Duodenal mucosa (tissue), 2 donors: Measurements from ENCODE around the gene TRIOBP.

ENCODE experiments used
- H3K27ac ChIP-seq: one replicate; pipeline ENCODE4 v1.7.0; 2013; ENCODE audit warnings: low read depth, low read length
- H3K27me3 ChIP-seq, 2 donors: one replicate each; pipeline ENCODE4 v1.7.0; 2013; ENCODE audit warnings: low read length in 2 of 2, control low read depth in 1 of 2; ENCODE audit not compliant: insufficient read depth in 2 of 2, control insufficient read depth in 1 of 2
- H3K36me3 ChIP-seq, 2 donors: one replicate each; pipeline ENCODE4 v1.7.0; 2013; ENCODE audit warnings: low read length in 2 of 2, control low read depth in 1 of 2; ENCODE audit not compliant: insufficient read depth in 2 of 2, control insufficient read depth in 1 of 2
- H3K4me1 ChIP-seq, 2 donors: one replicate each; pipeline ENCODE4 v1.7.0; 2013; ENCODE audit warnings: low read length in 2 of 2, control low read depth in 1 of 2; ENCODE audit not compliant: insufficient read depth in 2 of 2, control insufficient read depth in 1 of 2
- H3K4me3 ChIP-seq, 2 donors: one replicate each; pipeline ENCODE4 v1.7.0; 2013; ENCODE audit warnings: low read length in 2 of 2, low read depth in 1 of 2
- H3K9ac ChIP-seq, 2 donors: one replicate each; pipeline ENCODE4 v1.7.0; 2013; ENCODE audit warnings: low read length in 2 of 2, low read depth in 1 of 2
- H3K9me3 ChIP-seq, 2 donors: one replicate each; pipeline ENCODE4 v1.7.0; 2013; ENCODE audit warnings: low read length in 2 of 2, control low read depth in 1 of 2; ENCODE audit not compliant: control insufficient read depth in 1 of 2

Gene TRIOBP

DNA sequence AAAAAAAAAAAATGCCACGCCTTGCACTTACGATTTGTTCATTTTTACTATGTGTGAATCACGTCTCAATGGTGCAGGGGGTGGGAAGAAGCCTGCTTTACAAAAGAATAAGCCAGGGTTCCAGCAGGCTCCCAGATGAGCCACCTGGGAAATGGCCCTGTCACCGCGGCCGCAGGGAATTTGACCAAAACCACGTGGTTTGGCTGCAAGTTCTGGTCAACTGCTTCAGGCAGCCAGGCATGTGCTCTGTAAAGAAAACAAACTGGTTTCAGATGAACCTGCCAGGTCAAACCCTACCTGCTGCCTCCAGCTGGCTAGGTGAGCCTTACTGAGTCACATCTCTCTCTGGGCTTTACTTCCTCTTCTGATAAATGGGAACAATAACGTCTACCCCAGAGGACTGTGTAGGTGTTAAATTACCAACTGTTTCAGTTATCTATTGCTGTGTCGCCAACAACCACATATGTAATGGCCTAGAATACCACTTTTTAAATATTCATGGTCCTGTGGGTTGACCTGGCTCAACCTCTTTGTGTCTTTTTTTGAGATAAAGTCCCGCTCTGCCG, 80.4 kb downstream of the TRIOBP start:
- H3K27ac ChIP-seq, result no peak overlapping the region

DNA sequence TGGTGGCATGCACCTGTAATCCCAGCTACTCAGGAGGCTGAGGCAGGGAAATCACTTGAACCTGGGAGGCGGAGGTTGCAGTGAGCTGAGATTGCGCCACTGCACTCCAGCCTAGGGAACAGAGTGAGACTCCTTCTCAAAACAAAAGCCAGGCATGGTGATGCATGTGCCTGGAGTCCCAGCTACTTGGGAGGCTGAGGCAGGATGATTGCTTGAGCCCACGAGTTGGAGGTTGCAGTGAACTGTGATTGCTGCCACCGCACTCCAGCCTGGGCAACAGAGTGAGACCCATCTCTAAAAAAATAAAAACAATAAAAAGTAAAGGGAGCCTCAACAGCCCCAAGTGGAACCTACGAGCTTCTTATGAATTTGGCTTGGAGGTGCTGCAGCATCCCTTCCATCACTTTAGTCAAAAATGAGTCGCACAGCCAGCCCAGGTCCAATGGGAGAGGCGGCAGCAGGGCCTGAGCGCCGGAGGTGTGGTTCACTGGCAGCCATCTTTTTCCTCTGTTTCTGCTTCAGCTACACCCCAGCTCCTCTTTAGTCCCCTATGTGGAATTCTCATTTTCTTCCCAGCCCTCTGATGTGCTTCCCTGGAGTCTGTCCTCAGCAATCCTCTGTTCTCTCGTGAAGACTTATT, 81.6 kb downstream of the TRIOBP start:
- H3K36me3 ChIP-seq, result peaks cover 0 to 9% of the 10 kb centered on the region in 2 donors
- no peak overlapping the region for H3K4me3 ChIP-seq
- no peak overlapping the region for H3K9ac ChIP-seq

More for the DNA sequence above, 80.4 kb downstream of the TRIOBP start:
- no peak overlapping the region for H3K4me3 ChIP-seq
- no peaks in the 10 kb centered on the region for H3K9me3 ChIP-seq
- H3K4me1 ChIP-seq, result peaks cover 10% of the 10 kb centered on the region in 2 donors
- H3K9ac ChIP-seq, result no peak overlapping the region
- peaks cover 0 to under 1% of the 10 kb centered on the region in 2 donors for H3K27me3 ChIP-seq
- H3K36me3 ChIP-seq, result peaks cover 0 to 22% of the 10 kb centered on the region in 2 donors

DNA sequence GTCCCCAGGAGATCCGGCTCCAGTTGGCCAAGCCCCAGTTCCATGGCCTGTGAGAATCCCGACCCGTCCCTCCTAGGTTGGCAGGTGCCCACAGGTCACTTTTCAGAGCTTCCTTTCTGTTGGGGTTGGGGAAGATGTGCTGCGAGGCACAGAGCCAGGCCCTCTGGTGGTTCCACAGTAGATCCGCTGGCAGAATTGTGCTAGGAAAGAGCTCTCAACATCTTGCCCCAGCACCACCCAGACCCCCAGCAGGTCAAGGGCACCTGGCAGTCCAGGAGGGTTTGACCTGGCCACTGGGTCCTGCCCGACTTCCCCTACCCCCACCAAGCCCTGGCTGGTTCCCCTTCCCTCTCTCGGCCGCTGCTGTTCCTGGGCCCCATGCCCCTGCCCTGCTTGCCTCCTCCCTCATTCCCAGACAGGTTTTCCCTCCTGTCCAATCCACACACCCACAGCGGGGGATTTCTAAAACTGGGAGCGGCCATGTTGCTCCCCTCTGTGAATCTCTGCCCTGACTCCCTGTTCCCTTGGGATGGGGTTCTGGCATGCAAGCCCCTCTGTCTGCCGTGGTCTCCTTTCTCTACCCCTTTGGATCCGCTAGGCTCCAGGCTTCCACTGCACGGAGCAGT, 84.7 kb downstream of the TRIOBP start:
- Histone ChIP-seq H3K27ac (no peak overlapping the region), H3K36me3 (no peaks in the 10 kb centered on the region), H3K4me3 (no peak overlapping the region), H3K27me3 (peaks cover 0 to 3% of the 10 kb centered on the region in 2 donors), H3K9ac (no peak overlapping the region), H3K9me3 (no peaks in the 10 kb centered on the region), H3K4me1 (peaks cover 22 to 29% of the 10 kb centered on the region in 2 donors)

More for the DNA sequence above, 81.6 kb downstream of the TRIOBP start:
- Histone ChIP-seq H3K27me3 (peaks cover 0 to 3% of the 10 kb centered on the region in 2 donors), H3K27ac (no peak overlapping the region), H3K9me3 (no peaks in the 10 kb centered on the region), H3K4me1 (peaks cover 10 to 13% of the 10 kb centered on the region in 2 donors)

DNA sequence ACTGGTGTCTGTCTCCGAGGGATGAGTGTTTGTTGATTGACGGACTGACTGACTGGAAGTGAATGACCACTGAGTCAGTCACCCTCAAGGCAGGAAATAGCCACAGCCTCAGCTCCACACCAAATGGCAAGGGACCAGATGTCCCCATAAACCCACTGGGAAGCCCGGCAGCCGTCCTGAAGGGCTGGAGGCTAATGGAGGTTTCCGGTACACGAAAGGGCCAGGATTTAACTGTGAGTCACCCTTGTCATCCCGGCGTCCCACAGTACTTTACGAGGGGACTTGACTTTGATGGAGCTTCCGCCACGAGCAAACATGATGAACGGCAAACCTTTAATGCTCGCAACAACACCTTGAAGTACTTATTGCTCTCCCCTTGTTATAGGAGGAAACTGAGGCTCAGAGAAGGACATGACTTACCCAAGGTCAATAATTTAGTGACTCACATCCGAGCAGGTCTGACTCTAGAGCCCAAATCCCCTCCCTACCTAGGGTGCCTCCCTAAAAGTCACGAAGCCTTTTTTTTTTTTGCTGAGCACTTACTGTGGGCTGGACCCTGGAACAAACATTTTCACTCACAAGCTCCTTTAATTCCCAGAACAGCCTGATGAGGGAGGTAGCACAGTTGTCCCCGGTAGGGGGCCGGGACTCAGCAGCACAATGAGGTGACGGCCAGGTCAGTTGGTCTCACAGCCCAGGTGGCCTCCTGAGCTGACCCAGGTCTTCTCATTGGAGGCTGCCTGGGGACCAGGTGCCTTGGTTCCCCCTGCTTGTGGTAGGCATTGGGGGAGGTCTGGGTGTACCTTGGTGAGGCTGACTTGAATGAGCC, 85.7 kb downstream of the TRIOBP start:
- H3K36me3 ChIP-seq, result no peaks in the 10 kb centered on the region
- H3K27me3 ChIP-seq, result peaks cover 0 to 3% of the 10 kb centered on the region in 2 donors
- no peak overlapping the region for H3K27ac ChIP-seq
- H3K4me3 ChIP-seq, result no peak overlapping the region
- H3K9ac ChIP-seq, result no peak overlapping the region
- H3K4me1 ChIP-seq, result peaks cover 13 to 21% of the 10 kb centered on the region in 2 donors
- no peaks in the 10 kb centered on the region for H3K9me3 ChIP-seq

DNA sequence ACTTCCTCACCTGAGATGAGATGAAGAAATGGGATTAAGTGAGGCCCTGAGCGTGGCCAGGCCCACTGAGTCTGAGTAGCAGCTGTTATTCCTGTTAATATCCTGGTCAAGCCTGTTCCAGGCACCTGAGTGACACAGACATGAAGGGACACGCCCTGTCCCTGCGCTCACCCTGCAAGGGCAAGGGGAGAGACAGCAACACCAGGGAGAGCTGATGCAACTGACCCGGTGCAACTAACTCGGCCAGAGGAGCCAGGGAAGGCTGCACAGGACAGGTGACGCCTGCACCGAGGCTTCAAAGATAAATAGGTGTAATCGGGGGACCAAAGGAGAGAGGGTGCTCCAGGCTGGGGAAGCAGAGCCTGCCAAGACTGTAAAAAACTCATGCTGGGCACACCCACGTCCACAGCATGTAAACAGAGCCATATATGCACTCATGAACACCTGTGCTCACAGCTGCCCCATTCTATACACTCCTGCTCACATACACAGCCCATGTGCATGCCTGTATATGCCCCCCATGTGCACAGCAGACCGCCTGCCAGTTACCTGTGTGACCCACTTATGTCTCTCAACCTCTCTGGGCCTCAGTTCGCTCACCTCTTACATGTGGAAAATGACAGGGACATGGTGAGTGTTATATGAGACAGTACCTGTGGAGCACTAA, 88.1 kb downstream of the TRIOBP start:
- peak overlapping the region; percentile 5 for H3K27ac ChIP-seq
- H3K27me3 ChIP-seq, result peaks cover 0 to 3% of the 10 kb centered on the region in 2 donors
- no peaks in the 10 kb centered on the region for H3K36me3 ChIP-seq
- H3K4me1 ChIP-seq, result peaks cover 13 to 21% of the 10 kb centered on the region in 2 donors
- H3K4me3 ChIP-seq, result no peak overlapping the region
- H3K9me3 ChIP-seq, result no peaks in the 10 kb centered on the region
- no peak overlapping the region for H3K9ac ChIP-seq

DNA sequence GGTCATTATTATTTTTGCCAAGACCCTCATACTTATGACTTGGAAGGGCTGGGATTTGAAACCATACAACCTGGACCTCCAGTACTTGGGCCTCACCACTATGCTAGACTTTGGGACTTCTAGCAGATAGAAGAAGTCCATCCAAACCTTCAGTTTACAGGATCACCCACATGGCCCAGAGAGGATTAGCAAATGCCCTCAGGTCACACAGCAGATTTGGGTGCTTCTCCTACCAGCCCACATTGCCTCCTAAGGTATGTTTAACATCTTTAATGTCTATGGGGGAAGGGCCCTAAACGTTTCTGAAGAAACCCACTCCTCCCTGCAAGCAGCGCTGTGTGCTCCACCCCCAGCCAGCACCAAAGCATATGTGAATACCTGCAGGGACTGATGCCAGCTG, 93.4 kb downstream of the TRIOBP start:
- Histone ChIP-seq H3K36me3 (no peaks in the 10 kb centered on the region), H3K27me3 (no peaks in the 10 kb centered on the region), H3K27ac (no peak overlapping the region), H3K4me1 (peaks cover 3 to 7% of the 10 kb centered on the region in 2 donors), H3K9ac (no peak overlapping the region), H3K9me3 (no peaks in the 10 kb centered on the region), H3K4me3 (no peak overlapping the region)

GRCh38 chr22:37792494-37792893, 95.6 kb downstream of the TRIOBP start:
- Histone ChIP-seq H3K9me3 (no peaks in the 10 kb centered on the region), H3K4me3 (no peak overlapping the region), H3K9ac (no peak overlapping the region), H3K4me1 (peaks cover 4 to 10% of the 10 kb centered on the region in 2 donors), H3K27me3 (no peaks in the 10 kb centered on the region), H3K27ac (no peak overlapping the region), H3K36me3 (no peaks in the 10 kb centered on the region)

DNA sequence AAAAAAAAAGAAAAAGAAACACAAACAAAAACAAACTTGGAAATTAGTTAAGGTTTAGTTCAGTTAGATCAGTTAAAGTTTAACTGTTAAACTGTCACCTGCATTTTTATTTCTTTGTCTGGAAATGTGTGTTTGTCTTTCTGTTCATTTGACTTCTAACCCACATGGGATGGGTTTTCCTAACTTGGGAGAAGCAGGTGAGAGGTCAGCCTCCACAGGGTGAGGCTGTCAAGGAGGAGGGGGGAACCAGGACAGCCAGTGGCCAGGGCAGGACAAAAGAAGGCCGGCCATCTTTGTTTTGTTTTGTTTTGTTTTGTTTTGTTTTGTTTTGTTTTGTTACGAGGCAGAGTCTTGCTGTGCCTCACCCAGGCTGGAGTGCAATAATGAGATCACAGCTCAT, 97.5 kb downstream of the TRIOBP start:
- peaks cover 4 to 10% of the 10 kb centered on the region in 2 donors for H3K4me1 ChIP-seq
- H3K36me3 ChIP-seq, result no peaks in the 10 kb centered on the region
- H3K9me3 ChIP-seq, result no peaks in the 10 kb centered on the region

DNA sequence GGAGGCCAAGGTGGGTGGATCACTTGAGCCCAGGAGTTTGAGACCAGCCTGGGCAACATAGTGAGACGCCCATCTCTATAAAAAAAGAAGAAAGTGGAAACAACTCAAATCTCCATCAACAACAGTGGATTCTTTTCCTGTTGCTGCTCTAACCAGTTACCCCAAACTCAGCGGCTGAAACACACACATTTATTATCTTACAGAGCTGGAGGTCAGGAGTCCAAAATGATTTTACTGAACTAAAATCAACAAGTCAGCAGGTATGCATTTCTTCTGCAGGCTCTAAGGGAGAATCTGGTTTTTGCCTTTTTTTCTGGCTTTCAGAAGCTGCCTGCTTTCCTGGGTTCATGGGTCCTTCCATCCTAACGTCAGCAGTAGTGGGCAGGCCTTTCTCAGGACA, 99.2 kb downstream of the TRIOBP start:
- Histone ChIP-seq H3K27ac (no peak overlapping the region), H3K27me3 (no peaks in the 10 kb centered on the region), H3K36me3 (no peaks in the 10 kb centered on the region), H3K4me1 (peaks cover 4 to 10% of the 10 kb centered on the region in 2 donors), H3K9me3 (no peaks in the 10 kb centered on the region), H3K9ac (no peak overlapping the region), H3K4me3 (no peak overlapping the region)

More for the DNA sequence above, 97.5 kb downstream of the TRIOBP start:
- H3K27ac ChIP-seq, result no peak overlapping the region
- H3K4me3 ChIP-seq, result no peak overlapping the region
- H3K27me3 ChIP-seq, result no peaks in the 10 kb centered on the region
- no peak overlapping the region for H3K9ac ChIP-seq
